NT2/D1 (cell line): ENCODE results near the gene ELF1.

Experiments used
- SUZ12 ChIP-seq: IDR thresholded peaks from 2 replicates; pipeline ENCODE4 v1.6.1; 2011; ENCODE audit not compliant: insufficient read length, insufficient read depth; ENCODE audit errors: extremely low read depth
- YY1 ChIP-seq: IDR thresholded peaks from 2 replicates; pipeline ENCODE4 v1.6.1; 2011; ENCODE audit not compliant: insufficient read length, insufficient read depth
- ZNF274 ChIP-seq: IDR thresholded peaks from 2 replicates; pipeline ENCODE4 v1.6.1; 2011; ENCODE audit warnings: mild to moderate bottlenecking, low read depth, low read length

DNA sequence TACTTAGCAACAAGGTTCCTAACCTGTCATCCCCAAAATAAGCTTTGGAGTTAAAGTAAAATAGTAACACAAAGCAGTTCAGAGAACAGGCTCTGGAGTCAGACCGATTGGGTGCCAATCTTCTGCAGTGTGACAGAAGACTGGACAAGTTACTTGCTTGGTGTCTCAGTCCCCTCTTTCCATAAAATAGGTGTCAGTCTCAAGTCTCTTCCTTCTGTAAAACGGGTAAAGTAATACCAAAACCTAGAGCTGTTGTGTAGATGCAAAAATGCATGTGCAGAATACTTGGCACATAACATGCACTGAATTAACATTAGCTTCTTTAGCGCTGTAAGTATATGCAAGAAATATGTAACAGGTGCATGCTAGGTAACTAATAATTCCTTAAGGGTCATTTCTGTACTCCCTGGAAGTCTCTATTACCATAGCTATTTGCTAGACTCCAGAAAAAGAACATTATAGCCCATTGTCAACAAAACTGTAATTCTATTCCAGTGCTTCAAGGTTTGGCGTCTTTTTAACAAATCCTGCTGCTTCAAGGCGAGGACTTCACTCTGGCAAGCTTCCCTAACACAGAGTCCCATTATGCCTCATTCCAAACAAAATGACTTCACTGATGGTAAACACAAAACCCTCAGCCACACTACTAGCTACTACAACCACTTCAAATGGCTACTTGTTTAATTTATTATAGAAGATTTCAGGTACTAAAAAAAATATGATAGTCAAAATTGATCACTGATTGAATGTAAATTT is 32.8 kb downstream of the ELF1 start:
- TF ChIP-seq SUZ12 (no peak), ZNF274 (no peak), YY1 (no peak)
